Caco-2 (cell line): ENCODE results near the gene PGGHG. TPM values are rescaled to one million over a fixed set of nuclear protein-coding genes. Genes with fewer than 3 reads are reported as not detected.
"Not testable (repeated sequence)": the region's sequence is repeated elsewhere in the genome, so short reads cannot be mapped to it uniquely, and the experiment has no call there.

ENCODE experiments used
- BruUV-seq: library from RNA; stranded (reverse); fragments of 400-500 nt; replicated peaks from 2 replicates; lab custom pipeline; 2021; lab: Mats Ljungman, UMichigan
- CTCF ChIA-PET: fragments of 300-600 bp; sonication (Branson Sonifier 250); formaldehyde crosslinking; loops from one replicate; lab custom pipeline; 2022; ENCODE audit warnings: antibody characterized with exemption; lab: Charles Lee
- POLR2A ChIA-PET: fragments of 300-600 bp; sonication (Branson Sonifier 250); formaldehyde crosslinking; loops from one replicate; lab custom pipeline; 2022; ENCODE audit warnings: antibody characterized with exemption; lab: Charles Lee
- DNase-seq, 2 experiments: peaks; one replicate each; pipeline versions ENCODE4 v3.0.0 to v3.0.0-alpha.2; 2020 to 2022
- H3K27me3 ChIP-seq: replicated peaks from 2 replicates; pipeline ENCODE4 v1.6.0; 2011; ENCODE audit warnings: low read length; ENCODE audit not compliant: control insufficient read depth, insufficient read depth
- H3K36me3 ChIP-seq: 2 replicates; pipeline ENCODE4 v1.5.1; 2011; ENCODE audit warnings: low read length; ENCODE audit not compliant: control insufficient read depth, insufficient read depth
- H3K4me1 ChIP-seq: fragments of 250-450 bp; sonication (Bioruptor Pico); 2 replicates; pipeline ENCODE4 v1.5.1; 2020; ENCODE audit warnings: mild to moderate bottlenecking
- H3K4me3 ChIP-seq: 2 replicates; pipeline ENCODE4 v1.5.1; 2011; ENCODE audit warnings: low read depth, mild to moderate bottlenecking, control low read depth, low read length
- H3K9me3 ChIP-seq: fragments of 250-450 bp; sonication (Bioruptor Pico); 2 replicates; pipeline ENCODE4 v1.5.1; 2020; ENCODE audit warnings: mild to moderate bottlenecking, moderate library complexity
- H3K27ac Mint-ChIP-seq: one replicate; pipeline ENCODE4 v1.8.0; 2022; ENCODE audit warnings: mixed read lengths; ENCODE audit not compliant: unreplicated experiment
- H3K27me3 Mint-ChIP-seq: one replicate; pipeline ENCODE4 v1.8.0; 2022; ENCODE audit warnings: mixed read lengths; ENCODE audit not compliant: insufficient read depth, unreplicated experiment
- H3K36me3 Mint-ChIP-seq: one replicate; pipeline ENCODE4 v1.8.0; 2022; ENCODE audit warnings: mild to moderate bottlenecking, mixed read lengths; ENCODE audit not compliant: insufficient read depth, unreplicated experiment
- H3K4me1 Mint-ChIP-seq: one replicate; pipeline ENCODE4 v1.8.0; 2022; ENCODE audit warnings: low read depth, mixed read lengths; ENCODE audit not compliant: unreplicated experiment
- H3K4me3 Mint-ChIP-seq: one replicate; pipeline ENCODE4 v1.8.0; 2022; ENCODE audit warnings: mild to moderate bottlenecking, moderate library complexity, mixed read lengths; ENCODE audit not compliant: unreplicated experiment
- H3K9me3 Mint-ChIP-seq: one replicate; pipeline ENCODE4 v1.8.0; 2022; ENCODE audit warnings: mixed read lengths; ENCODE audit not compliant: unreplicated experiment
- intact Hi-C: fragments of 100-400 bp; cut with micrococcal nuclease; formaldehyde crosslinking; loops from one replicate; pipeline ENCODE4 v1.10.0; 2022; ENCODE audit not compliant: unreplicated experiment
- total RNA-seq: library from RNA; stranded (reverse); gene quantifications from 2 replicates; pipeline ENCODE4 v1.2.3, GENCODE V29; 2022
- TF ChIP-seq, protein P1 (sequence below), 2 experiments: fragments of 200-600 bp in 1 of 2; IDR thresholded peaks; 1 replicate in 1 of 2; 2 replicates in 1 of 2; pipeline versions ENCODE4 v1.5.1 to v1.8.0; 2011 to 2022; ENCODE audit warnings: antibody characterized with exemption in 1 of 2, control low read depth in 1 of 2, inconsistent platforms in 1 of 2, low read depth in 1 of 2, low read length in 1 of 2, mild to moderate bottlenecking in 1 of 2, moderate library complexity in 1 of 2; ENCODE audit not compliant: insufficient read depth in 1 of 2, severe bottlenecking in 1 of 2, unreplicated experiment in 1 of 2

PGGHG gene
- total RNA-seq, 1 experiment from 2014 or later = 59.6 TPM

GRCh38 chr11:327581-327923 lies 38.6 kb downstream of the PGGHG start:
- ChIA-PET CTCF (no interaction called here), POLR2A (no interaction called here)
- TF ChIP-seq, protein P1, sequence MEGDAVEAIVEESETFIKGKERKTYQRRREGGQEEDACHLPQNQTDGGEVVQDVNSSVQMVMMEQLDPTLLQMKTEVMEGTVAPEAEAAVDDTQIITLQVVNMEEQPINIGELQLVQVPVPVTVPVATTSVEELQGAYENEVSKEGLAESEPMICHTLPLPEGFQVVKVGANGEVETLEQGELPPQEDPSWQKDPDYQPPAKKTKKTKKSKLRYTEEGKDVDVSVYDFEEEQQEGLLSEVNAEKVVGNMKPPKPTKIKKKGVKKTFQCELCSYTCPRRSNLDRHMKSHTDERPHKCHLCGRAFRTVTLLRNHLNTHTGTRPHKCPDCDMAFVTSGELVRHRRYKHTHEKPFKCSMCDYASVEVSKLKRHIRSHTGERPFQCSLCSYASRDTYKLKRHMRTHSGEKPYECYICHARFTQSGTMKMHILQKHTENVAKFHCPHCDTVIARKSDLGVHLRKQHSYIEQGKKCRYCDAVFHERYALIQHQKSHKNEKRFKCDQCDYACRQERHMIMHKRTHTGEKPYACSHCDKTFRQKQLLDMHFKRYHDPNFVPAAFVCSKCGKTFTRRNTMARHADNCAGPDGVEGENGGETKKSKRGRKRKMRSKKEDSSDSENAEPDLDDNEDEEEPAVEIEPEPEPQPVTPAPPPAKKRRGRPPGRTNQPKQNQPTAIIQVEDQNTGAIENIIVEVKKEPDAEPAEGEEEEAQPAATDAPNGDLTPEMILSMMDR (IDR thresholded peaks at IDR 0.05; ENCODE audit: insufficient read depth in 1 of 2, low read depth in 1 of 2, low read length in 1 of 2, severe bottlenecking in 1 of 2, unreplicated experiment in 1 of 2) = no peak
- H3K27me3 ChIP-seq = no peaks in the 10 kb centered on the region
- H3K27ac Mint-ChIP-seq = no peak overlapping the region
- DNase-seq = no peak
- H3K36me3 Mint-ChIP-seq = peaks cover 14% of the 10 kb centered on the region
- peaks cover 5% of the 10 kb centered on the region; the same call in 1 of the 2 replicates for H3K9me3 ChIP-seq
- H3K9me3 Mint-ChIP-seq = no peaks in the 10 kb centered on the region
- no peak overlapping the region for H3K4me3 Mint-ChIP-seq
- peaks cover 10% of the 10 kb centered on the region for H3K4me1 Mint-ChIP-seq
- peaks cover 15% of the 10 kb centered on the region; the same call in 1 of the 2 replicates for H3K4me1 ChIP-seq
- no TSS peak for BruUV-seq
- no peaks in the 10 kb centered on the region for H3K27me3 Mint-ChIP-seq
- intact Hi-C loops = no loop called here
- H3K4me3 ChIP-seq = no peak overlapping the region
- H3K36me3 ChIP-seq = no peaks in the 10 kb centered on the region

GRCh38 chr11:328012-328411 lies 39.1 kb downstream of the PGGHG start:
- no TSS peak for BruUV-seq
- intact Hi-C loops = no loop called here
- H3K4me3 ChIP-seq = no peak overlapping the region
- H3K9me3 Mint-ChIP-seq = no peaks in the 10 kb centered on the region
- H3K4me1 Mint-ChIP-seq = peaks cover 10% of the 10 kb centered on the region
- no peak overlapping the region for H3K27ac Mint-ChIP-seq
- peaks cover 7% of the 10 kb centered on the region; the same call in 1 of the 2 replicates for H3K9me3 ChIP-seq
- no peaks in the 10 kb centered on the region for H3K36me3 ChIP-seq
- CTCF ChIA-PET = interaction anchor here (0.6 kb wide), 1 partner anchor 217 kb away, joined by 3 read pairs; no protein-coding TSS in a partner anchor
- H3K27me3 ChIP-seq = no peaks in the 10 kb centered on the region
- peaks cover 14% of the 10 kb centered on the region for H3K36me3 Mint-ChIP-seq
- DNase-seq = no peak
- H3K4me3 Mint-ChIP-seq = no peak overlapping the region
- POLR2A ChIA-PET = no interaction called here
- TF ChIP-seq, protein P1 (IDR thresholded peaks at IDR 0.05; ENCODE audit: insufficient read depth in 1 of 2, low read depth in 1 of 2, low read length in 1 of 2, severe bottlenecking in 1 of 2, unreplicated experiment in 1 of 2) = no peak
- H3K27me3 Mint-ChIP-seq = no peaks in the 10 kb centered on the region
- H3K4me1 ChIP-seq = peaks cover 15% of the 10 kb centered on the region; the same call in 1 of the 2 replicates

- intact Hi-C loops, H3K27me3 ChIP-seq, H3K4me3 ChIP-seq, H3K27me3 Mint-ChIP-seq, H3K36me3 ChIP-seq, H3K9me3 Mint-ChIP-seq, DNase-seq, POLR2A ChIA-PET, H3K4me3 Mint-ChIP-seq: not testable (repeated sequence)
- CTCF ChIA-PET = interaction anchor here (0.6 to 1.0 kb wide), 3 partner anchors 15 to 216 kb away, joined by 3 to 6 read pairs (median 3); no protein-coding TSS in a partner anchor
- TSS peak; percentile 83 for BruUV-seq
- peaks cover 13% of the 10 kb centered on the region for H3K4me1 Mint-ChIP-seq
- H3K9me3 ChIP-seq = peaks cover 10% of the 10 kb centered on the region; the same call in 1 of the 2 replicates
- H3K27ac Mint-ChIP-seq = peak overlapping the region; percentile 82
- H3K4me1 ChIP-seq = peaks cover 15% of the 10 kb centered on the region; the same call in 1 of the 2 replicates
- H3K36me3 Mint-ChIP-seq = peaks cover 14% of the 10 kb centered on the region
These were observed 39.7 kb downstream of the PGGHG start for GRCh38 chr11:328516-329100.
